ENCODE measurements around the gene PDE2A.

- TF ChIP-seq POLR2A (IDR thresholded peaks at IDR 0.05), result peak in 1 of 4 donors; percentile 51
- TF ChIP-seq CTCF (IDR thresholded peaks at IDR 0.05), result no peak
- TF ChIP-seq POLR2AphosphoS5 (IDR thresholded peaks at IDR 0.05), result peak in 1 of 2 donors; percentile 13
- no peak for TF ChIP-seq EP300 (IDR thresholded peaks at IDR 0.05)
Measured at GRCh38 chr11:72642043-72642883, 32.0 kb downstream of the PDE2A start.

Data from upper lobe of left lung (tissue), 4 donors.